IPS-20b (cell line): ENCODE results near the gene BPIFA2.
"Not testable (repeated sequence)": the region's sequence is repeated elsewhere in the genome, so short reads cannot be mapped to it uniquely, and the experiment has no call there.

Experiments used
- H3K27ac ChIP-seq: one replicate; pipeline ENCODE4 v1.5.1; 2013; ENCODE audit warnings: low read length
- H3K27me3 ChIP-seq: 2 replicates; pipeline ENCODE4 v1.6.1; 2013; ENCODE audit warnings: mild to moderate bottlenecking, low read length, inconsistent platforms; ENCODE audit not compliant: insufficient read depth
- H3K36me3 ChIP-seq: 2 replicates; pipeline ENCODE4 v1.6.1; 2013; ENCODE audit warnings: low read depth, mild to moderate bottlenecking, inconsistent platforms, low read length, moderate library complexity; ENCODE audit not compliant: insufficient read depth
- H3K4me1 ChIP-seq: 2 replicates; pipeline ENCODE4 v1.6.1; 2013; ENCODE audit warnings: mild to moderate bottlenecking, control low read depth, inconsistent platforms, low read length, moderate library complexity; ENCODE audit not compliant: insufficient read depth
- H3K4me3 ChIP-seq: 2 replicates; pipeline ENCODE4 v1.5.1; 2013; ENCODE audit warnings: mild to moderate bottlenecking, low read length, inconsistent platforms
- H3K9ac ChIP-seq: 2 replicates; pipeline ENCODE4 v1.6.1; 2013; ENCODE audit warnings: low read depth, mild to moderate bottlenecking, inconsistent platforms, low read length, moderate library complexity
- H3K9me3 ChIP-seq: 2 replicates; pipeline ENCODE4 v1.6.1; 2013; ENCODE audit warnings: mild to moderate bottlenecking, low read depth, low read length, inconsistent platforms; ENCODE audit not compliant: insufficient read depth

The BPIFA2 gene, protein sequence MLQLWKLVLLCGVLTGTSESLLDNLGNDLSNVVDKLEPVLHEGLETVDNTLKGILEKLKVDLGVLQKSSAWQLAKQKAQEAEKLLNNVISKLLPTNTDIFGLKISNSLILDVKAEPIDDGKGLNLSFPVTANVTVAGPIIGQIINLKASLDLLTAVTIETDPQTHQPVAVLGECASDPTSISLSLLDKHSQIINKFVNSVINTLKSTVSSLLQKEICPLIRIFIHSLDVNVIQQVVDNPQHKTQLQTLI

DNA sequence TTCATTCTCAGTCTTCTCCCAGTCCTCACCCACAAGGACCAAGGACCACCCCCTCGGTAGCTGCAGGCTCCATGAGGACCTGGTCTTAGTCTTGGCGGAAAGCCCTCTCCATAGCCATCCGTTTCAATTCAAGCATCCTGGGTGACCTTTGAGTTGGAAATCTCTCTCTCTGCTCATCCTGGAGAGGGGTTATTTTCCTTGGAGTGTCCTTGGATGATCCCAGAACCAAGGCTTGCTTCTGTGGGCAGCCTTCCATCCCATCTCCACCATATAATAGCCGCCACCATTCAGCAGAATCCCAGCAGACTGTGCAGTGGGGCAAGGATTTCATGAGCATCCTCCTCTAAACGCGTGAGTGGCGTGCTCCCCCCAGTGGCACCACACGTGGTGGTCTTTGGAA lies at the start of gene BPIFA2:
BPIFA2 (plus strand) TSS at position 301 of the 400 bp plus-strand sequence. CDS start 987 bp downstream, outside the sequence.
- H3K36me3 ChIP-seq: no peaks in the 10 kb centered on the region
- no peak within 1 kb of the TSS for H3K4me3 ChIP-seq
- H3K9me3 ChIP-seq: peaks cover 11% of the 10 kb centered on the region
- no peak within 1 kb of the TSS for H3K27ac ChIP-seq
- no peaks in the 10 kb centered on the region for H3K27me3 ChIP-seq
- no peaks in the 10 kb centered on the region for H3K4me1 ChIP-seq
- no peak within 1 kb of the TSS for H3K9ac ChIP-seq

DNA sequence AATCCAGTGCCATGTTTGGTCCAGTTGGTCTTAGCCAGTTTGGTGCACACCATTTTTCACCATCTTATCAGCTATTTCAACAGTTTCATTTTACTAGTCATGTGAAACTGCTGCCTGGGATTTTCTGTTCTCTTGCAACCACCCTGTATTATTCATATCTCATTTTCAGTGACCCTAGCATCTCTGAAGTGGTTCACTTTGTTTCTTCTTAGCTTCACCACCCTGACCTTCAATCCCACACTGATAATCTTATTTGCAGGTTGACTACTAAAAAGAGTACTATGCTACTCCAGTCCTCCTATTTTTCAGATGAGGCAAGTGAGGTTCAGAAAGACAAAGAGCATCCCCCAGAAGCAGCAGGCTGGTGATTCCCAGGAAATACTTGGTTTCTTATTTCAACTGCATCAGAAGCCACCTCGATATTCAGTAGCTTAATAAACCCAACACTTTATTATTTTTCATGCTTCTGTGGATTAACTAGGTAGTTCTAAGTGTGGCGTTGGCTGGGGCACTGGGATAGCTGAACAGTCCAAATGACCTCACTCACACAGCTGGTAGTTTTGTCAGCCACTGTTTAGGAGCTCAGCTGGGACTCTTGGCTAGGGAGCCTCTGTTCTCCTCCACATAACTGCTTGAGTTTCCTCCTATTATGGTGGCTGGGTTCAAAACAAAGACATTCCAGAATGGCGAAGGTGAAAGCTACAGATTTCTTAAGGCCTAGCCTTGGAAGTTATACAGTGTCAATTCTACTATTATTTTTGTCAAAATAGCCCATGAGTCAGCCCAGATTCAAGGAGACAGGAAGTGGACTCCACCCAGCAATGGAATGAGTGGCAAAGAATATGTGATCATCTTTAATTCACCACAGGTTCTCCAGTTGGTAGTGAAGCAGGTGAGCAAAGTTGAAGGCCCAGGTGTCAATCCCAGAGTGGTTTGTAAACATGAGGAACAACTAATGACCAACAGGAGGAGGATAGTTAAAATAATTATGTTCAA lies 47.9 kb upstream of the BPIFA2 start:
- H3K9me3 ChIP-seq: peaks cover 3% of the 10 kb centered on the region
- H3K27ac ChIP-seq: no peak overlapping the region
- H3K36me3 ChIP-seq: no peaks in the 10 kb centered on the region
- no peak overlapping the region for H3K9ac ChIP-seq
- no peaks in the 10 kb centered on the region; the same call in 1 of the 2 replicates for H3K27me3 ChIP-seq
- H3K4me1 ChIP-seq: no peaks in the 10 kb centered on the region
- no peak overlapping the region for H3K4me3 ChIP-seq

DNA sequence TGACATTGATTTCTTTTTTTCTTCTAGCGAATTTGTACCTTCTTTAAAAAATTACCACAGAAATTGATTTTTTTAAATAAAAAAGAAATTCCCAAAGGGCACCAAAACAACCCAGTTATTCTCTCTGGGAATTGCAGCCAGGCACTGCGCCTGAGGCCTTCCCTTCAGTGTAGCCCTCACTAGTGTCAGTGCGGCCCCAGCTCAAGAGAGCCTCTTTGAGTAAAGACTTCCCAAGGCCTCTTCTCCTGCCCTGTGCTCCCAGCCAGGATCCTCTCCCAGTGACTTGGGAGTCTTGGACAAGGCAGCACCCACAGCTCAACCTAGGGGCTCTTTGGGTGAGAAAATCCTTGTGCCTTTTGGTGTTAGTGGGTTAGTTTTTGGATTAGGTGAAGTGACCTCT lies 47.0 kb upstream of the BPIFA2 start:
- H3K27me3 ChIP-seq: no peaks in the 10 kb centered on the region; the same call in 1 of the 2 replicates
- H3K9me3 ChIP-seq: peaks cover 3% of the 10 kb centered on the region
- no peaks in the 10 kb centered on the region for H3K4me1 ChIP-seq
- no peak overlapping the region for H3K4me3 ChIP-seq
- no peak overlapping the region for H3K27ac ChIP-seq
- H3K9ac ChIP-seq: no peak overlapping the region
- no peaks in the 10 kb centered on the region for H3K36me3 ChIP-seq

DNA sequence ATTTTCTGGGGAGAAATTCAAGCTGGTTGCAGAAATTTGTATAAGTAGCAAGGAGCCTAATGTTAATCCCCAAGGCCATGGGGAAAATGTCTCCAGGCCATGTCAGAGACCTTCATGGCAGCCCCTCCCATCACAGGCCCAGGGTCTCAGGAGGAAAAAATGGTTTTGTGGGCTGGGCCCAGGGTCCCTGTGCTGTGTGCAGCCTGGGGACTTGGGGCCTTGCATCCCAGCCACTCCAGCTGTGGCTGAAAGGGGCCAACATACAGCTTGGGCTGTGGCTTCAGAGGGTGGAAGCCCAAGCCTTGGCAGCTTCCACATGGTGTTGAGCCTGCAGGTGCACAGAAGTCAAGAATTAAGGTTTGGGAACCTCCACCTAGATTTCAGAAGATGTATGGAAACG lies 45.7 kb upstream of the BPIFA2 start:
- not testable (repeated sequence) for H3K36me3 ChIP-seq, H3K27ac ChIP-seq, H3K27me3 ChIP-seq, H3K9ac ChIP-seq, H3K9me3 ChIP-seq, H3K4me1 ChIP-seq, H3K4me3 ChIP-seq

DNA sequence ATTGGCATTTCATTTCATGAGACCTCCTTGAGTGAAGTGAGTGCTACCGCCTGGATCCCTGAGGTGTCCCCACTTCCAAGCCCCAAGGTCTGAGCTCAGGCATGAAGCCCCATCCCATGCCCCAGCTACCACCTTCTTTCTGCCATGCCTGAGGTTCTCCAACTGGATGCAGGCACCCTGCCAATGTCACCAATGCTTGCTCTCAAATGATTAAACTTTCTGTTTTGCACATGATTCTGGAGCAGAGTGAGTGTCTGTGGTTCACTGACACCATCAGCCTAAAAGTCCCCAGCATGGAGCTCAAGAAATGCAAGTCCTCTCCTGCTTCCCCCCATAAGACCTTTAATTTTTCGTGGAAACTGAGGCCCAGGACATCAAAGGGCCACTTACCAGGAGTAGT lies 43.7 kb upstream of the BPIFA2 start:
- Histone ChIP-seq H3K36me3 (no peaks in the 10 kb centered on the region), H3K4me1 (no peaks in the 10 kb centered on the region), H3K27ac (no peak overlapping the region), H3K27me3 (no peaks in the 10 kb centered on the region; the same call in 1 of the 2 replicates), H3K9ac (no peak overlapping the region), H3K4me3 (no peak overlapping the region), H3K9me3 (peaks cover 3% of the 10 kb centered on the region)

DNA sequence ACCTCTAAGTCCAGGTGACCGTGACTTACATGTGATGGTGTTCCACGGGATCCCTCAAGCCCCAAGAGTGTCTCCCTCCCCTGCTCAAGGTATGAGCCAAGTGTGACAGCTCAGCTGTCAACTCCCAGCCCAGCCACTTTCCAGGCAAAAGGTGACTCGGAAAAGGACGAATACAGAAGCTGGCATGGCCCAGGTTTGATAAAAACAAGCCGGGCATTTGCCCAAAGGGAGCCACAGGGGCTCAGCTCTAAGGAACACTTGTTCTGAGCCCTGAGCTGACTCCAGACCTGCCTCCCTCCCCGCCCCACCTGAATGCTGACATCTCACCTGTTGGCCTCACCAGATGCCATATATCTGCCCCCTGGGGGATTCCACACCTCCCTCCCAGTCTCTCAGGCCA lies 43.0 kb upstream of the BPIFA2 start:
- peaks cover 3% of the 10 kb centered on the region for H3K9me3 ChIP-seq
- H3K4me3 ChIP-seq: no peak overlapping the region
- no peak overlapping the region for H3K9ac ChIP-seq
- H3K27ac ChIP-seq: no peak overlapping the region
- no peaks in the 10 kb centered on the region for H3K4me1 ChIP-seq
- H3K27me3 ChIP-seq: no peaks in the 10 kb centered on the region; the same call in 1 of the 2 replicates
- no peaks in the 10 kb centered on the region for H3K36me3 ChIP-seq

DNA sequence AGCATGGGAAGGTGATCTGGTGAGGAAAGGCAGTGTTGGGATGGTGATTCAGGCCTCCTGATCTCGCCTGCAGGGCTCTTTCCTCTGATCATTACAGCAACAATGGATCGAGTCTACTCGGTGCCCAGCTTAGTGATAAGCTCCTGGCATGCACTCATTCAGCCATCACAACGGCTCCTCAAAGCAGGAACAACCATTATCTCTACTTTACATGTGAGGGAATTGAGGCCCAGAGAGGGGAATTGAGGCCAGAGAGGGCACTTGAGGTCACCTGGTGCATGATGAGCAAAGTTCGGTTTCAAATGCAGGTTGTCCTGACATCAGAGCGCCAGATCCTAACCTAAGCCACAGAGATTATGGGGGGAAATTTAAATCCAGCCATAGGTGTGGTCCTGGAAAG lies 42.0 kb upstream of the BPIFA2 start:
- Histone ChIP-seq H3K36me3 (no peaks in the 10 kb centered on the region), H3K9me3 (no peaks in the 10 kb centered on the region; the same call in 1 of the 2 replicates), H3K27me3 (no peaks in the 10 kb centered on the region; the same call in 1 of the 2 replicates), H3K4me3 (no peak overlapping the region), H3K27ac (no peak overlapping the region), H3K4me1 (no peaks in the 10 kb centered on the region), H3K9ac (no peak overlapping the region)

DNA sequence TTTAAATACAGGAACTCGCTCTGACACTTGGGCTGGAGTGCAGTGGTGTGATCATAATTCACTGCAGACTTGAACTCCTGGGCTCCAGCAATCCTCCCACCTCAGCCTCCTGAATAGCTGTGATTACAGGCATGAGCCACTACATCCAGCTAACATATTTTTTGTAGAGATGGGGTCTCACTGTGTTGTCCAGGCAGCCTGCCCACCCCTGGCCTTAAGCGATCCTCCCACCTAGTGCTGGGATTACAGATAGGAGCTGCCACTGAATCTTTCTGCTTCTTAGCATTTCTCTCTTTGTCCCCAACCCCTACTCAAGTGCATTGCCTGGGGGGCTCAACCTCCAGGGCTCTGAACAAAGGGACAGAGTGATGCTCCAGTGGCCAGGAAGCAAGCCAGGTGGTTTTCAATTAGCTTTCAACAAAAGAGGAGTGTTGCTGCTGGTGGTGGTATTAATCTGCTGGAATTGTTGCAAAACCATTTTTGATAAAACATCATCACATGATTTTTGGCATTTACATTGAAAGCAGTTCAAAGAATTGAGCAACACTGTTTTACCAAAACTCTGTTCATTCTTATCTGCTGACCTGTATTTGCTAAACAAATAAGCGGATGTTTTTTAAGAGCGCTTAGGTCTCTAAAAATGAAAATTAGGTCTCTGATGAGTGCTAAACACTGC lies 40.4 kb upstream of the BPIFA2 start:
- H3K36me3 ChIP-seq: no peaks in the 10 kb centered on the region
- H3K9ac ChIP-seq: no peak overlapping the region
- H3K27ac ChIP-seq: no peak overlapping the region
- no peak overlapping the region for H3K4me3 ChIP-seq
- no peaks in the 10 kb centered on the region; the same call in 1 of the 2 replicates for H3K9me3 ChIP-seq
- H3K4me1 ChIP-seq: no peaks in the 10 kb centered on the region
- no peaks in the 10 kb centered on the region for H3K27me3 ChIP-seq

DNA sequence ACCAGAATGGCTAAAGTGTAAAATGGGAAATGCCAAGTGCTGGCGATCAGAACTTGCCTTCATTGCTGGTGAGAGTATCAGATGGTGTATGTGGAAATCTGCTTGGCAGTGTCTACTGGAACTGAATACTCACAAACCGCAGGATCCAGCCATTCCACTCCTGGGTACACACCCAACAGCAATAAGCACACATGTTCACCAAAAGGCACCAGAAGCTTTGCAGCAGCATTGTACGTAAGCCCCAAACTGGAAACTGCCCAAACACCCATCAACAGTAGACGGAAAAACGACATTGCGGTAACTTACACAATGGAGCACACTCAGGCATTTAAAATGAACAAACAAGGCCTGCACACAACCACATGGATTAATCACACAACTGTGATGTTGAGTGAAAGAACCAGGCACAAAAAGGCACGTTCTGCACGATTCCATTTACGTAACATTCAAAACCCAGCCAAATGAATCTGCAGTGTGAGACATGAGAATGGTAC lies 37.3 kb upstream of the BPIFA2 start:
- H3K4me1 ChIP-seq: no peaks in the 10 kb centered on the region
- H3K9me3 ChIP-seq: no peaks in the 10 kb centered on the region
- H3K4me3 ChIP-seq: no peak overlapping the region
- H3K27me3 ChIP-seq: no peaks in the 10 kb centered on the region
- no peaks in the 10 kb centered on the region for H3K36me3 ChIP-seq
- no peak overlapping the region for H3K9ac ChIP-seq
- H3K27ac ChIP-seq: no peak overlapping the region

DNA sequence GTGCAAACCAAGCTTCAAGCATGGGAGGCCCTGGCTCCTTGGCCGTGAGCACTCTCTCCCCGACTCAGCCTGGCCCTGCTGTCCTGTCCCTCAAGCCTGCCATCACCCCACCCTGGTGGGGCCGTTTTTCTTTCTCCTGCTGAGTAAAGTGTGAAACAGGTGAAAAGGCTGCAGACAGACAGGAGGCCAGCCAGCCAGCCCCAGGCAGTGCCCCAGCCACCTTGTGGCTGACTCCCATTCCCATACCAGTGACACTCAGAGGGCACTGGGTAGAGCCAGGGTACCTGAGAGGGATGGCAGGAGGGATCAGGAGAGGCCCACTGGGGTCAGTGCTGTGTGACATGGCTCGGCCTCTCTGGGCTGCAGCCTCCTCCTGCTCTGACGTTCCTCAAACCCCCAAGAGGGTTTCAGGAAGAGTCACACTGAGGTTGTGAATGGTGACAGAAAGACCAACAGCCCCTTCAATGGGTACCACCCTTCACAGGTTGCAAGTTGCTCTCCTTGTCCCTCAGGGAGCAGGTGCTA lies 35.9 kb upstream of the BPIFA2 start:
- H3K9me3 ChIP-seq: peaks cover 4% of the 10 kb centered on the region; the same call in 1 of the 2 replicates

More for the DNA sequence above, 35.9 kb upstream of the BPIFA2 start:
- no peak overlapping the region for H3K27ac ChIP-seq
- no peak overlapping the region for H3K9ac ChIP-seq
- no peaks in the 10 kb centered on the region for H3K4me1 ChIP-seq
- no peaks in the 10 kb centered on the region for H3K36me3 ChIP-seq
- no peak overlapping the region for H3K4me3 ChIP-seq
- no peaks in the 10 kb centered on the region for H3K27me3 ChIP-seq
